Heart right ventricle (tissue), 16 donors: ENCODE measurements around the gene ZBED3. TPM values are rescaled to one million over a fixed set of nuclear protein-coding genes. Genes with fewer than 3 reads are reported as not detected.

Source experiments
- ATAC-seq, 8 donors: fragments of 200-7000 bp; cut with Tn5 transposase; one replicate each; pipeline ENCODE4 v1.9.1; 2020; ENCODE audit warnings: mild to moderate bottlenecking in 8 of 8, moderate library complexity in 8 of 8, moderate number of reproducible peaks in 1 of 8
- DNase-seq, 2 donors: peaks; one replicate each; pipeline ENCODE4 v3.0.0-alpha.2; 2020
- H3K27ac ChIP-seq, 10 donors: fragments of 200-600 bp; sonication (generic) in 2 of 10; one replicate each; pipeline versions ENCODE4 v1.5.0 to v1.8.0; 2020 to 2022; ENCODE audit warnings: mild to moderate bottlenecking in 3 of 10
- H3K27me3 ChIP-seq, 7 donors: fragments of 200-600 bp; one replicate each; pipeline ENCODE4 v1.8.0; 2021 to 2022; ENCODE audit warnings: mild to moderate bottlenecking in 2 of 7
- H3K36me3 ChIP-seq, 9 donors: fragments of 200-600 bp; sonication (generic) in 1 of 9; one replicate each; pipeline versions ENCODE4 v1.5.0 to v1.8.0; 2020 to 2022; ENCODE audit warnings: mild to moderate bottlenecking in 2 of 9
- H3K4me1 ChIP-seq, 9 donors: fragments of 200-600 bp; sonication (generic) in 1 of 9; one replicate each; pipeline versions ENCODE4 v1.5.0 to v1.8.0; 2020 to 2022; ENCODE audit warnings: mild to moderate bottlenecking in 4 of 9
- H3K4me3 ChIP-seq, 10 donors: fragments of 200-600 bp; sonication (generic) in 2 of 10; one replicate each; pipeline versions ENCODE4 v1.5.0 to v1.8.0; 2020 to 2022; ENCODE audit warnings: mild to moderate bottlenecking in 7 of 10, moderate library complexity in 2 of 10
- H3K9me3 ChIP-seq, 11 donors: fragments of 200-600 bp in 10 of 11; sonication (generic) in 2 of 11; one replicate each; pipeline versions ENCODE4 v1.5.0 to v1.8.0; 2013 to 2022; ENCODE audit warnings: mild to moderate bottlenecking in 2 of 11, control low read depth in 1 of 11, moderate library complexity in 1 of 11
- CTCF ChIP-seq, 9 donors: fragments of 200-600 bp; sonication (generic) in 2 of 9; IDR thresholded peaks; one replicate each; pipeline versions ENCODE4 v1.5.0 to v1.8.0; 2021 to 2022; ENCODE audit warnings: antibody characterized with exemption in 9 of 9, mild to moderate bottlenecking in 5 of 9, moderate library complexity in 1 of 9
- WGBS, 2 donors: extraction: QIAGEN DNeasy Blood & Tissue Kit; methylation state at CpG; one replicate each; pipeline ENCODE4 v1.1.7; 2013; ENCODE audit warnings: inconsistent platforms in 1 of 2; 5-methylcytosine and 5-hydroxymethylcytosine counted together
- intact Hi-C, 10 donors: fragments of 100-400 bp; cut with DNase I; formaldehyde crosslinking; loops; one replicate each; pipeline versions ENCODE4 v1.11.1 to v1.14.2; 2022
- long read RNA-seq, 3 donors: library from polyadenylated mRNA; unstranded; transcript quantifications; one replicate each; pipeline ENCODE4 v2.0.0, GENCODE V29; 2020 to 2021
- polyA plus RNA-seq, 2 donors: library from polyadenylated mRNA; stranded (reverse); fragments of 200-250 nt; gene quantifications; one replicate each; pipeline ENCODE4 v1.2.3, GENCODE V29; 2013
- total RNA-seq, 10 donors: library from RNA; stranded (reverse); fragmentation: NEBNext Ultra II Directional in 3 of 10; extraction: Animal tissue kit (Norgen Biotek cat#: 25700) in 3 of 10; gene quantifications; one replicate each; pipeline versions ENCODE4 v1.2.1 to v1.2.4, GENCODE V29; 2021 to 2023
- donor health status: Arrhythmogenic right ventricular cardiomyopathy.
- donor health status: ischemic (EF 13 %, LVEDD 7.1; RV severe dilation, severe dysfunction).
- donor health status: healthy with polysubstance abuse.
- donor health status: DM: no; HTN: yes; CAD: no.
- donor health status: DM: no; HTN: no; CAD: no.
- donor health status: ischemic (EF 25% LVEDD 6.9; RV normal size, moderate dysfunction).
- donor health status: ischemic (EF 25% LVEDD 5.7; RV mildly dilated, moderate dysfunction).
- donor health status: healthy.
- donor health status: DM: yes; HTN: yes; CAD: no.
- donor health status: Ischemic cardiomyopathy.
- donor health status: ischemic (EF 35%, LVEDD 5.7; RV mildly dilated, moderate dysfunction).
- donor health status: nonischemic (EF 11% LVEDD 7.7; RV severe dilation, severe dysfunction).
- donor health status: DM: yes; HTN: yes; CAD: no.
- donor health status: PGD.
- donor health status: ischemic (EF 29% LVEDD 5.4; RV normal size, mild dysfunction).
- donor health status: nonischemic (EF 23%, LVEDD 6.1; RV moderate dilation, normal function).

ZBED3 gene
- 1 to 10 TPM; 4.8 to 8.9 (median 6.5) TPM for total RNA-seq
- polyA plus RNA-seq: 1 to 10 TPM; 2.6 to 3.5 TPM
- long read RNA-seq, donor 1, full-length matches to known transcripts: 13 of 16 reads
- long read RNA-seq, donor 1, partial matches to known transcripts: 0 of 16 reads
- long read RNA-seq, donor 1, other reads (novel, unspliced or antisense): 3 of 16 reads
- long read RNA-seq, donor 2, full-length matches to known transcripts: 19 of 20 reads
- long read RNA-seq, donor 2, partial matches to known transcripts: 0 of 20 reads
- long read RNA-seq, donor 2, other reads (novel, unspliced or antisense): 1 of 20 reads
- long read RNA-seq, donor 3: 0 reads

GRCh38 chr5:77086689-77087483, at the start of gene ZBED3:
Gene ZBED3 (minus strand): TSS chr5:77087285. CDS start chr5:77077878, 9,407 bp downstream.
- H3K27ac ChIP-seq: peak within 1 kb of the TSS; percentile 86 to 98 (median 90)
- ATAC-seq: peak; percentile 76 to 88 (median 81)
- H3K27me3 ChIP-seq: no peaks in the 10 kb centered on the region
- peaks cover 0 to 21% (median 0%) of the 10 kb centered on the region in 9 donors for H3K36me3 ChIP-seq
- TF ChIP-seq CTCF (IDR thresholded peaks at IDR 0.05): peak in 5 of 9 donors; percentile 5 to 30 (median 21)
- 0% methylated on average over 56 to 63 of the region's 63 CpGs for WGBS, 2 donors
- intact Hi-C loops: loop anchor here in 4 of 10 donors (2.0 to 10.0 kb wide), 6 partner anchors 55 to 408 kb away; partner anchors contain the start of genes WDR41 (in 3 of the 4) and AGGF1 (in 1 of the 4)
- H3K4me1 ChIP-seq: peaks cover 2 to 21% (median 16%) of the 10 kb centered on the region in 9 donors
- H3K9me3 ChIP-seq: no peaks in the 10 kb centered on the region
- H3K4me3 ChIP-seq: peak within 1 kb of the TSS; percentile 66 to 98 (median 82)
- peak; percentile 63 to 64 for DNase-seq

GRCh38 chr5:77133061-77133758, 46.1 kb upstream of the ZBED3 start:
- no peak overlapping the region for H3K27ac ChIP-seq
- ATAC-seq: peak; percentile 34 to 98 (median 84)
- DNase-seq: peak; percentile 30 to 43
- 25 to 34% methylated on average over 1 of the region's 1 CpG for WGBS, 2 donors
- H3K36me3 ChIP-seq: no peaks in the 10 kb centered on the region
- peaks cover 0 to 8% (median 0%) of the 10 kb centered on the region in 9 donors for H3K4me1 ChIP-seq
- H3K9me3 ChIP-seq: no peaks in the 10 kb centered on the region
- no peak for TF ChIP-seq CTCF (IDR thresholded peaks at IDR 0.05)
- no peak overlapping the region for H3K4me3 ChIP-seq
- intact Hi-C loops: no loop called here
- H3K27me3 ChIP-seq: no peaks in the 10 kb centered on the region

- Histone ChIP-seq H3K4me3 (no peak overlapping the region), H3K4me1 (peaks cover 0 to 8% (median 0%) of the 10 kb centered on the region in 9 donors), H3K27ac (no peak overlapping the region), H3K27me3 (no peaks in the 10 kb centered on the region), H3K36me3 (no peaks in the 10 kb centered on the region), H3K9me3 (no peaks in the 10 kb centered on the region)
- DNase-seq: no peak
- 78 to 83% methylated on average over 3 of the region's 3 CpGs for WGBS, 2 donors
- no peak for ATAC-seq
- TF ChIP-seq CTCF (IDR thresholded peaks at IDR 0.05): no peak
- intact Hi-C loops: no loop called here
Measured at GRCh38 chr5:77131361-77131760, 44.3 kb upstream of the ZBED3 start.
